HG02938 (cell line): ENCODE data around the gene ANGPTL7.

Source experiments
- ATAC-seq: cut with Tn5 transposase; IDR thresholded peaks from one replicate; pipeline ENCODE4 v1.9.1; 2021; ENCODE audit warnings: mild to moderate bottlenecking, moderate library complexity; ENCODE audit not compliant: unreplicated experiment

Gene ANGPTL7

GRCh38 chr1:11198851-11199594, 9.9 kb downstream of the ANGPTL7 start:
- no peak for ATAC-seq

- ATAC-seq, result no peak
Observed at GRCh38 chr1:11204396-11205190, 15.4 kb downstream of the ANGPTL7 start.

DNA sequence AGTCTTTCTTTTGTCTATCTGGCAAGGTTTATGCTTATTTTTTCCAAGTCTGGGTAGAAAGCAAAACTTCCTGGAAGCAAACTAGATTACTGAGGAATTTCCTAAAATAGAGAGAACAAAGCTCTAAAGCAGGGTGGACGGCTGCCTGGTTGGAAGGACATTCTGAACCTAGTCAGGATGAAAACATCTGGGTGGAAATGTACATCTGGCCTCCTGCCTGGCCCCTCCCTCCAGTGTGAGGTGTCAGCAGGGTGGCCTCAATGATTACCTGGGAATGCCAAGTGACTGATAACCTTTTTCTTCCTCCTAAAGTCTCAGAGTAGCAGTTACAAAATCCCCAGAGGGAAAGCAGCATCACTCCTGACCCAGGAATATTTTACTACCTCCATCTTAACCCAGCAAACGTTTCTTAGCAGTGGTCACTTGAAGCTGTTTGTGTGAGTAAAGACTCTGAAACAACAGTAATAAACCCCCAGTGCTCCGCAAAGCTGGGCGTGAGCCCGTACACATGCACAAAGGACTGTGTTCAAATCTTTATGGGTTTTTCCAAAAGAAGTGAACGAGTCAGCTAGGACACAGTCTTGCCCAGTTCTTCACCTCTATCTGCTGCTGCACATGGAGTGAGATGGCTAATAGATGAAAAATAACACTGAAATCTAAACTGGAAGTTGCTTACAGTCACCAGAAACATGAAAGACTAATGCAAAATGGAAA, 18.9 kb downstream of the ANGPTL7 start:
- no peak for ATAC-seq

- ATAC-seq, result no peak
Observed at GRCh38 chr1:11211461-11211860, 22.3 kb downstream of the ANGPTL7 start.

DNA sequence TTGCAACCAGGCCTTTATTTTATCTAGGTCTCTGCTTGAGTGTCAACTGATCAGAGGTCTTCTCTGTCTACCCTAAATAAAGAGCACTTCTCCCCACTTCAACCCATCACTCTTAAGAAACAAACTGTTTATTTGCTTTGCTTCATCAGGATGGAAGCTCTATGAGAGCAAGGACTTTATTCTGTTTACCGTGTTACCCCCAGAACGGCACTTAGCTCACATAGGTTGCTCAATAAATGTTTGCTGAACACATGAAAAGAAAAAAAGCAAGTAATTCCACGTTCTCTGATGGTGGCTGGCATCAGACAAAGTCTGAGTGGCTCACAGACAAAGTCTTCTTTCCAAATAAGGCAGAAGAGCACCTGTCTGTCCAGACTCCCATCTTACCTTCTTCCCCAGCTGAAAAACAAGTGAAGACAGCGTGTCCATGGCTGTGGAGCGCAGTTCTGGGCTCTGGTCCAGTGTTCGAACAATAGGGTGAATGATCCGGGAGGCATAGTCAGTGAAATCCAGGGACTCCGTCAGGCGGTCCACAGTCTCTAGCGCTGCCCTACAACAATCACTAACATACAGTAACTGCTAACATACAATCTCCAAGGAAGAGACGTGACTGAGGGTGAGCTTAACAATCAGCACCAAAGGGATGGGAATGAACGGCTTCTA, 22.9 kb downstream of the ANGPTL7 start:
- ATAC-seq, result no peak

DNA sequence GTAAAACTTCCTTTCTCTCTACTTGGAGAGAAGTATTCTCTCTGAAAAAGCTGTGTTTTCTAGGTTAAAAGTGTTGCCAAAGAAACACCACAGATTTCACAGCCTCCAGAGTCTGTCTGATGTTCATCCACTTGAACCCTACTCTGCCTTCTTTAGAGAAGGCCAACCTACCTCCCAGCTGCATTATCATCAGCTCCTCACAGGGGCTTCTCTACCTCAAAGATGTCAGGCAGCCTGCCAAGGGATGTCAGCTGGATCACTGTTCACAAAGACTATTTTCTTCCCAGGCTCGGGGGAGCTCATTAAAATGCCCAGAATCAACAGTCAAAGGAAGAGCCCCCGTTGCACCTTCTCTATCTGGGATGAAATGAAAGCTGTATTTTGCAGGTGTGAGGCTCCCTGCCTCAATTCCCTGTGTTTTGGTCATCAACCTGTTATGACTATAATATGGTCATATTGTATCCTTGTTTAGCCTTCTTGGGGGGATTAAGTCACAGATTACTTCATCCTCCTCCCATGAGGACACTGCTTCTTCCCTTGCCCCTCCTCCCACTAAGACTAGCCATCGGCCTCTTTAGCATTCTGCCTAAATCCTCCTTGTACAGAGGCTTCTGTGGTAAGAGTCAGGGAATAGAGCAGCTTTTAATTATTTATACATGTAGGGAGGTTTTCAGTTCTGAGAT, 25.7 kb downstream of the ANGPTL7 start:
- no peak for ATAC-seq

- no peak for ATAC-seq
Observed at GRCh38 chr1:11215381-11216005, 26.3 kb downstream of the ANGPTL7 start.

GRCh38 chr1:11216074-11216473, 26.9 kb downstream of the ANGPTL7 start:
- ATAC-seq, result no peak

GRCh38 chr1:11227106-11228077, 38.2 kb downstream of the ANGPTL7 start:
- ATAC-seq, result peak; percentile 62

DNA sequence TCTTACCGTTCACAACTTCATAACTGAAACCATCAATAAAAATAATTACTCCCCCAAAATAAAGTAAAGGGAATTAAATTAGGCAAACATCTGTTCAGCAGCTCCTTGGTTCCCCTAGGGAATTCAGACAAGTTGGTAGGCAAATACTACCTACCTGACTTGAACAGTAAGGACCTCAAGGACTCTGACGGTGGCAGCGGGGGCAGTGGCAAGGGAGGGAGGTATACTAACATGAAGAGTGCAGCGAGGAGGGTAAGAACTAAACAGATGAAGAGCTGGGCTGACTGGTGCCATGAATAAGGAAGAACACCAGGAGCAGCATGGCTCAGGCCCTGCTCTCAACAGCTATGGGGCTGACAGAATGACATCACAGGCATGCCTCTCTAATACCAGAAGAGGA, 40.0 kb downstream of the ANGPTL7 start:
- no peak for ATAC-seq

DNA sequence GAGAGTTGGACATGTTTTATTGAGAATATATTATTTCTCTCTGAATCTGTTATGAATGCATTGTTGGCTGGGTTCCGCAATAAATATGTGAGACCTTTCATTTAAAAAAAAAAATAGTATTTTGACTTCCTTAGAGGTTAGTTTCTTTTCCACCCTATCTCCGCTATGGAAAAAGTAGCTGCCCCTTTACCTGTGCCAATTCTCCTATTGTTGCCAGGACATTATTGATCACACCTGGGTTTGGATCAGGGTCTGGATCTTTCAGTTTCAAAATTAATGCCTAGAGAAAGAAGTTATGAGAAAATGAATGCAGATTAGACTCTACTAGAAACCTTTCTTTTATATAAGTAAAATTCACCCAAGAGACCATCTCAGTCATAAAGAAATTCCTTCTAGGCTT, 44.1 kb downstream of the ANGPTL7 start:
- ATAC-seq, result no peak

DNA sequence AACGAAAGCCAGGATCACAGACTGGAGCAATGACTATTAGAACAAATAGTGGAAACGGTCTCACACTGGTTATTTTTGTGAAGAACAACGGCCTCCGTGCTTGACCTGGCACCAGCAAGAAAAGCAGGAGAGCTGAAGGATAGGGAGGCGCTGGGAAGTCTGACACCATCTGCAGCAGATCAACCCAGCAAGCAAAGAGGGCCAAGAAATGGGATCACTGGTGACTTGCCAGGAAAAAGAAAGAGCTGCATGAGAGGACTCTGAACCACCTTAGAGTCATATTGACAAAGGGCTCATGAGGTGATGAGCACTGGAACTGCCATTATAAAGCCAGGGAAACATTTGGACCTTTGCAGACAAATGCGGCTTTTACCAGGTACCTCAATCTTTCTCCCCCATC, 48.2 kb downstream of the ANGPTL7 start:
- no peak for ATAC-seq

DNA sequence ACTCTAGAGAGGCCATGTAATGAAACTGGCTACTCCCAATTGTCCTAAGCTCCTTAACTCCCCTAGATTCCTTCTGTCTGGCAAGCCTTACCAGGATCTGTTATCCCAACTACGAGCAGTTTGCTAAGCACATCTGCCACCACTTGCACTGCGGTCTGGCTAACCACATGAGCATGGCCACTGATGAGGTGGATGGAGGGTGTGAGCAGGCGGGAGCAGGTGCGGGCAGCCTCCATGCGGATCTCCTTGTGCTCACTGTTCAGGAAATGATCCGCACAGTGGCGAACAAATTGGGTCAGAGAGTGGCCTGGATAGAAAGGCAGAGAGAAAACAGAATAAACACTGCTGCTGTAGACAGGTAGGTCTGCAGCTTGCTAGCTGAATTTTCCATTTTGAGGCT, 49.2 kb downstream of the ANGPTL7 start:
- ATAC-seq, result no peak

GRCh38 chr1:11245248-11245647, 56.1 kb downstream of the ANGPTL7 start:
- no peak for ATAC-seq
